Measurements from ENCODE around the gene SH3PXD2A.

DNA sequence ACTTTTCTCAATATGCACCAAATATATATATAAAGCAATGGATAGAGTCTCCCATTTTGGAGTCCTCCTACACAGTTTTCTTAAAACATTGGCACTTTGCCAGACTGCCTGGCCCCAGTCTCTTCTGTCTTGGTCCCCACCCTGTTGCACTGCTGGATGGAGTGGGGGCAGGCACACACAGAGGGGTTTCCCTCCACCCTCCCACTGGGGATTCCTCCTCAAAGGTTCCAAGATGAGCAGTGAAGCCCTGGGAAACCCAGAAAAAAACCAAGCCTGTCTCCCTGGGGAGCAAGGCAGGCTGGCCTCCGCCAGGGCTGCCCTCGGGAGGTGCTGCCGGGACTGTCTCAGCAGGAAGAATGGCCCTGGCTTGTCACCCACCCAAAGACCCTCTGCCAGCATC is 68.0 kb downstream of the SH3PXD2A start:
- TF ChIP-seq, protein P1, sequence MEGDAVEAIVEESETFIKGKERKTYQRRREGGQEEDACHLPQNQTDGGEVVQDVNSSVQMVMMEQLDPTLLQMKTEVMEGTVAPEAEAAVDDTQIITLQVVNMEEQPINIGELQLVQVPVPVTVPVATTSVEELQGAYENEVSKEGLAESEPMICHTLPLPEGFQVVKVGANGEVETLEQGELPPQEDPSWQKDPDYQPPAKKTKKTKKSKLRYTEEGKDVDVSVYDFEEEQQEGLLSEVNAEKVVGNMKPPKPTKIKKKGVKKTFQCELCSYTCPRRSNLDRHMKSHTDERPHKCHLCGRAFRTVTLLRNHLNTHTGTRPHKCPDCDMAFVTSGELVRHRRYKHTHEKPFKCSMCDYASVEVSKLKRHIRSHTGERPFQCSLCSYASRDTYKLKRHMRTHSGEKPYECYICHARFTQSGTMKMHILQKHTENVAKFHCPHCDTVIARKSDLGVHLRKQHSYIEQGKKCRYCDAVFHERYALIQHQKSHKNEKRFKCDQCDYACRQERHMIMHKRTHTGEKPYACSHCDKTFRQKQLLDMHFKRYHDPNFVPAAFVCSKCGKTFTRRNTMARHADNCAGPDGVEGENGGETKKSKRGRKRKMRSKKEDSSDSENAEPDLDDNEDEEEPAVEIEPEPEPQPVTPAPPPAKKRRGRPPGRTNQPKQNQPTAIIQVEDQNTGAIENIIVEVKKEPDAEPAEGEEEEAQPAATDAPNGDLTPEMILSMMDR (IDR thresholded peaks at IDR 0.05), result no peak
- TF ChIP-seq POLR2A (IDR thresholded peaks at IDR 0.05), result no peak
- TF ChIP-seq POLR2AphosphoS5 (IDR thresholded peaks at IDR 0.05), result no peak

All from sigmoid colon (tissue), 4 donors.